Stimulated activated CD8-positive, alpha-beta memory T cell treated with anti-CD3 and anti-CD28 coated beads, Interleukin-15, amount 100 ng/mL, for 48 hours (primary cell): ENCODE results near the gene ANKRD40CL.
"Not testable (repeated sequence)": the region's sequence is repeated elsewhere in the genome, so short reads cannot be mapped to it uniquely, and the experiment has no call there.

ENCODE experiments used
- DNase-seq, 2 donors: peaks; one replicate each; pipeline ENCODE4 v3.0.0-alpha.2; 2020; ENCODE audit warnings: low read depth in 2 of 2

Gene ANKRD40CL

GRCh38 chr17:50762177-50762576, 5.1 kb downstream of the ANKRD40CL start:
- DNase-seq = no peak

GRCh38 chr17:50758989-50759544, 8.3 kb downstream of the ANKRD40CL start:
- DNase-seq = no peak

- DNase-seq = no peak
These were observed 8.8 kb downstream of the ANKRD40CL start for GRCh38 chr17:50758524-50758923.

DNA sequence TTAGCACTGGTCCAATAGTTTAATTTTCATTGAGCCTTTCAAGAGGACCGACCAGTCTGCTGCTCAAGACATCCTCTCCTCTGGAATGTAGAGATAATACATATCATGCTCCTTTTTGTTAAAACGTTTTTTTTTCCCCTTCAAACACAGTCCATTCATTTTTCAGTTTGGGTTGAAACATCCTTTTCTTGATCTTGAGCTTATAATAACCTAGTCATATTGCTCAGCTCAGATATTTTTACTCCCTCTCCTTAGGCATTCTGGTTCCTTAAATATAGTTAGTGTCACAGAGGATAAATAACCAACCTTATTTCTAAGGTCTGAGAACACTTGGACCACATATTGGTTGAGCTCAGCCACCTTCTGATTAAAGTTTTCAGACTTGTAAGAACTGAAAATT, 12.8 kb downstream of the ANKRD40CL start:
- no peak for DNase-seq

DNA sequence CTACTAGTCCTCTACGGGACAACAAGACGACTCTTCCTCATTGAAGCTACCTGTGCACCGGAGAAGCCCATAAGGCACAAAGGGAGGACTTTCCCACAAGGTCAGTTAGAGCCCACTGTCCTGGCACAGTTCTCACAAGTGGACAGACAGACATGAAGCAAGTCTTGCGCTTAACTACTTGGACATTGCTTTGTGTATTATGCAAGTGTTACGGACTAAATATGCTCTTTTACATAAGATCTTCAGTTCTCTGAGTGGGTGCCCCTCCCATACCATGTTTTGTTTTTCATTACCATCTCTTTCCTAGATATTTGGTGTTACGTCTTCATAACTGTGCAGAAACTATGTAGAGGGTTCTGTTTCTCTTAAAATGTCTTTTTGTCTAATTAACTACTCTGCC, 18.1 kb downstream of the ANKRD40CL start:
- no peak for DNase-seq

DNA sequence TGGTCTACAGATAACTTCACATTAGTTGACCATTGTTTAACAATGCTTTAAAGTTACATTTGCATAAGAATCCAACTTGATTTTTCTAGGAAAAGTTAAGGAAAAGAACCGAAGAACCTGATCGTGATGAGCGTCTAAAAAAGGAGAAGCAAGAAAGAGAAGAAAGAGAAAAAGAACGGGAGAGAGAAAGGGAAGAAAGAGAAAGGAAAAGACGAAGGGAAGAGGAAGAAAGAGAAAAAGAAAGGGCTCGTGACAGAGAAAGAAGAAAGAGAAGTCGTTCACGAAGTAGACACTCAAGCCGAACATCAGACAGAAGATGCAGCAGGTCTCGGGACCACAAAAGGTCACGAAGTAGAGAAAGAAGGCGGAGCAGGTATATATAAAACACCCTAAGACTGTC, 21.7 kb downstream of the ANKRD40CL start:
- DNase-seq = no peak

DNA sequence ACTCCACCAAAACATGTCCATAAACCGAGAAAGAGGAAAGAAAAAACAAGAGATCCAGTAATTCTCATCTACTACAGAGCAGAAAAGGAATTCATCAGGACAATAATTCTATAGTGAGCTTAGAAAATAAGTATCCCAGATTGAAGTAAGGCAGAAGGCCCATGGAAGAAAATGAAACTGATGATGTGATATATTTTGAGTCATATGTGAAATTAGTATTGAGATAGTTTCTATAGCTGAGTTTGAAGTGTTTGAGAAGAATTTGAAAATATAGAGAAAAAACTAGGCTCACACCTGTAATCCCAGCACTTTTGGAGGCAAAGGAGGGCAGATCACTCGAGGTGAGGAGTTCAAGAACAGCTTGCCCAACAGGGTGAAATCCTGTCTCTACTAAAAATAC, 28.2 kb downstream of the ANKRD40CL start:
- DNase-seq = no peak

DNA sequence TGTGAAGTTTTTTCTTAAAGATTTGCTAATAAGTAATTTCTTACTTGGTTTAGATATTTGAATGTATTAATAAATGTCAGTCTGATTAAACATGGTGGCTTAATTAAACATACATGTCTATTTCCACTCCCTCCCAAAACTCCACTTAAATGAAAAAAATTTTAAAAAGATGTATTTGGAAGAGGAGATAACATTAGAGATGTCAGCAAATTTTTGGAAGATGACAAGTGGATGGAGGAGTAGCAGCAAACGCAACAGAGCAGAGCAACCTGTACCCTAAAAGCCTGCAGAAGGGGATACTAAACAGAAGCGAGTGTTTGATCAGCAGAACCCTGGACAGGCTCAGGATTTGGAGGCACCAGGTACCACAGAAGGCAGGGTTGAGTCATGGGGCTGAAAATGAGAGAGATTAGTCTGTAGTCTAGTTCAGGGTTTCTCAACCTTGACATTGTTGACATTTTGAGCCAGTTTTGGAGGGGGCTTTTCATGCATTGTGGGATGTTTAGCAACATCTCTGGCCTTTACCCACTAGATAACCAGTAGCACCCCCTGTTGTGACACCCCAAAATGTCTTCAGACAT, 30.1 kb downstream of the ANKRD40CL start:
- peak in 1 of 2 donors; percentile 8 for DNase-seq

- no peak for DNase-seq
These were observed 32.0 kb downstream of the ANKRD40CL start for GRCh38 chr17:50735287-50735686.

DNA sequence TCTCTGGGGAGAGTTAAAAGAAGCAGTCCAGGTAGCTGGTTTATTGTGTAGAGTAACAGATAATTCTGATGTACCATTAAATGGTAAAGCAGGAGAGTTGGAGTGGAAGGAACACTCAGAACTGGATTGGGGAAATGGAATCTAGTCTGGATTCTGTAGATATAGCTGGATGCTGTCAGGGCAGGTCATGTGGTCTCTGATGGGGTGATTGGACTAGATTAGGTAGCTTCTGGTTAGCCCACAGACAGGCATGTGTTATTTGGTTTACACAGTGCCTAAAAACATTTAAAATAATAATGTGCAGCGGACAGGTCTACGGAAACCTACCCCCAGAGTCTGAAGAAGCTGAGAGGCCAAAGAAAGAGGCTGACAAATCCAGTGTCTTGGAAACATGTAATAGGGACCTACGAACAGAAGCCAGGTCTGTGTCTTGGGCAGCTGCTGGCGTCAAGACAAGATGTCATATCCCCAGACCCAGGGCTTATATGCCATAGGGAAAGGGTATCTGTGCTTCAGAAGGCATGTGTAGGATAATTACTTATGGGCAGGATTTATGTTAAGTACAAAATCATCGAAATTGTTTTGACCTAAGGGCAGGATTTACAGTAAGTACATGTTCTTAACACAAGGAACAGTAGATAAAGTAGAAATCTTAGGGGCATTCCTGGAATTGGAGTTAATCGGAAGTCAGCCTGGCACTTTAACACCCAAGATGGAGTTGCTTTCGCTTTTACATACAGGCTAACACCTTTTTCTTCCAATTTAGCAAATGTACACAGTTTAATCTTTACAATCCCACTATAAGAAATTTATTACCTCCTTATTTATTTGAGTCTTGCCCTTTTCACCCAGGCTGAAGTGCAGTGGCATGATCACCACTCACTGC, 35.5 kb downstream of the ANKRD40CL start:
- DNase-seq = no peak

DNA sequence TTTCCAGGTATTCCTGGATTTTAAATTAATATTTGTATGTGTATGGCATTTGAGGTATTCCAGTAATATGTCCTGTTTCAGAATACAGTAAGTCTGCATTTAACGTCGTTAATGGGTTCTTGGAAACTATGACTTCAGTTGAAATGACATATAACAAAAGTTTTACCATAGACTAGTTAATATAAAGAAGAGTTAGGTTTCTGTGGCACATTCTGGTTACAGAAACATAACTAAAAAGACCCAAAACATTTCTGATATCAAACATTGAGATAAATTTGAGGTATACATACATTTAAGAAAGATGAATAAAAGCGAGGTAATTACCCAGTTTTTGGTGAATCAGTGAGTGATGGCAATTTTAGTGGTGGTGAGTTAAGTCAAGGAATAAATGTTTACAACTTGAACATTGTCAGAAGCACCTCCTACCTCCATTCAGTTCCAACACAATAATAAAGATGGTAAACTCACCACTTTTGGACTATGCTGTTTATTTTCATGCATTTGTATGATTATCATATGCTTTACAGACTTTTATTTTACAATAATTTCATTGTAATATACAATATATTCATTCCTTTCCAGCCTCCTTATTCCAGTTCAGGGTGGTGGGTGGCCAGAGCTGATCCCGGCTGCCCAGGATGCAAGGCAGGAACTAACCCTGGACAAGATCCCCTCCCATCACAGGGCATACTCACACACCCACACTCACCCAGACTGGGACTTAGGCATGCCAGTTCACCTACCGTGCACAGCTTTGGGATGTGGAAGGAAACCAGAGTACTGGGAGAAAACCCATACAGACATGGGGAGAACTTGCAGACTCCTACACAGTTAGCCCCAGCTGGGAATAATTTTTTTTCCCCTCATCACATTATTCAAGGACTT, 38.2 kb downstream of the ANKRD40CL start:
- DNase-seq = no peak

- no peak for DNase-seq
These were observed 39.2 kb downstream of the ANKRD40CL start for GRCh38 chr17:50728112-50728429.

GRCh38 chr17:50725769-50726655, 41.3 kb downstream of the ANKRD40CL start:
- DNase-seq = no peak

DNA sequence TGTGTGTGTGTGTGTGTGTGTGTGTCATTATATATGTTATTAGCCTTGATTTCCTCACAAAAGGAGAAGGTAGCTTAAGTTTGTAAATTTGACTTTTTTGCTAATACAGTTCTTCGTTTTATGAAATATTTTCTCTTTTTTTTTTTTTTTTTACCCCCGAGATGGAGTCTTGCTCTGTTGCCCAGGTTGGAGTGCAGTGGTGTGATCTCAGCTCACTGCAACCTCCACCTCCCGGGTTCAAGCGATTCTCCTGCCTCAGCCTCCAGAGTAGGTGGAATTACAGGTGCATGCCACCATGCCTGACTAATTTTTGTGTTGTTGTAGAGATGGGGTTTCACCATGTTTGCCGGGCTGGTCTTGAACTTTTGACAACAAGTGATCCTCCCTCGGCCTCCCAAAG, 42.7 kb downstream of the ANKRD40CL start:
- DNase-seq = not testable (repeated sequence)

DNA sequence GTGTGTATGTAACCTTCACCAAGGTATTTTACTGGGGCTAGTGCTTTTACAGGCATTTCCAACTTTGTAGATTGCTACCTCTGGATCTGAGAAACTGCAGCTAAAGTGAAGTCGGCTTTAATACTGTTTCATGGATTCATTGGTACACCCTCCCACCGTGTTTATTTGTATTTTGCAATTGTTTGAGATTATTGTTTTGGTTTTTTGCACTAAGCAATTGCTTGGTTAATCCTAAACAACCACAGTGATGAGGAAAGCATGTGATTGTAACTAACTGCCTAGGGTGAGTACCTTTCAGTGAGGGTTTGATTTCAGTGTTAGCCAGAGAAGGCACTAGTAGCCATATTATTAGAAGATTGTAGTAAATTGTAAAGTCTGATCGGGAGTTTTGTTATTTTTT, 44.6 kb downstream of the ANKRD40CL start:
- no peak for DNase-seq

DNA sequence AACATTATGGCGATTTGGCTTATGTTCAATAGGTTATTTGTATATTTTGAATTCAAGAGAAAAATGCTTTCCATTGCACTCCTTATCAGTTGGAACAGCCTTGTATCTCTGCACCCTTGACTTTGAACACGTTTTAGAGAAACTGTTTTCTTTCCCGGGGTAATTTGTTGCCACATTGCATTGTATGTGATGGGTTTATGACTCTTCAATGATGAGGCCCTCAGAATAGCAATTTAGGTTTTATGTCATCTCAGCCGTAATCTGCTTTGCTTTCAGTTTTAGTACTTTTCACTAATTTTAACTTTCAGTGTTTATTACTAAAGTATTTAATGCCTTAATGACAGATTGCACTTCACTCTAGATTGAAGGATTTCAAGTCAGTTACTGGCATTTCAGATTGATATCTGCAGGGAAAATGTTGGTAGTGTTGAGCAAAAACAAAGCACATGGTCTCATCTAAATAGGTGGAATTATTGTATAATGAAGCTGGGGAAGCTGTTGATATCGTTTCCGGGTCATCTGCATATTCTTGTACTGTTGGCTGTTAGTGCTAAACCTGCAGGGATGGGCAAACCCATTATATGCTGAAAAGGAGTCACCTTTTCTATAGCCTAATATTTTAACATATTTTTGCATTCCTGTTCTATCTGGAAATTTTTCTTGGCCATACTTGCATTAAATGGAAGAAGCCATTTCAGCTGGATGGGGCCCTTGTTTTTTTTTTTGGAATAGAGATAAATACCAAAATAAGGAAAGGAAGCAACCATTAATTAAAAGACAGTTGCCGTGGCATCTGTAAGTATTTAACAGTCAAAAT, 45.9 kb downstream of the ANKRD40CL start:
- no peak for DNase-seq

DNA sequence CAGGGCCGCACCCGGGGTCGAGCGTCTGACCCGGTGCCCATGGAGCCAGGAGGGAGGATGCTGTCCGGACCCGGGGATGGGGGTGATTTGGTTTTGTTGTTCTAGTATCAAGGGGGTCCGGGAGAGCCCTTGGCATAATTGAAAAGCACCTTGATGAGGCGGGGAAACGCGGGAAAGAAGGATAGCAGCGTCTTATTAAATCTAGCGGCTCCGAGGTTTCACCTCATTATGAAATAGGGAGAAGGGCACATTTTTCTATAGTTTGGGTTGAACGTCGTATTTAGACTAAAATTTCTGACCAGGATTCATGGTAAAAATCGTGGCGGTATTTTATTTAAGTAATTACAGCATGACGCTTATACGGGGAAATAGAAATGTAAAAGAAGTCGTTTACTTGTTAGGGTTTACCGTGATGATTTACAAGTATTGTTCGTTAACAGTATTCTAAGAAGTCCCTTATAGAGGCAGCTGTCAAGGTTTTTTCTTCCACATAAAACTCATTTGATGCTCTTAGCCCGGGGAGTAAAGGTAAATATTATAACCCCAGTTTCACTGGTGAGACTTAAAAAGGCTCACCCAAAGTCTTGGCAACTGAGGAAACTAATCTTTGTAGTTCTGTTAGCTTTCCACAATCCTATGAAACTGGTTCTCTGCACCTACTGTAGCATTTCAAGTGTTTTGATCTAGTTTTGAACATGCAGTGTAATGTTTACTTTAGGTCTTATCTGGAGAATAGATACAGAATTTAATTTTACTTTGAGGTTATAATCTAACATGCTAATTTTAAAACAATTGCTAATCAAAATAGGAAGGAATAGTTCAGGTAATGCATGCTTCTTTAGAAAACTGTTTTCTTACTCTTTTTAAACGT, 47.2 kb downstream of the ANKRD40CL start:
- no peak for DNase-seq

- DNase-seq = peak; percentile 91 to 93
These were observed 48.0 kb downstream of the ANKRD40CL start, which contains the start of gene LUC7L3 for GRCh38 chr17:50719144-50719923. Gene LUC7L3, plus strand, starts transcription at chr17:50719603. Its CDS starts 130 bp downstream, at chr17:50719733.
